Liver (tissue), 3 donors: ENCODE results near the gene TEC.

Experiments
- FOXA2 ChIP-seq: IDR thresholded peaks from 2 replicates; pipeline ENCODE4 v1.6.1; 2016; ENCODE audit warnings: antibody characterized with exemption
- GABPA ChIP-seq, 2 donors: IDR thresholded peaks in 1 of 2; conservative IDR thresholded peaks in 1 of 2; 2 replicates each; pipeline ENCODE4 v1.6.1; 2016; ENCODE audit warnings: antibody characterized with exemption in 2 of 2, mild to moderate bottlenecking in 1 of 2, moderate library complexity in 1 of 2
- HNF4A ChIP-seq, 2 donors: conservative IDR thresholded peaks; 2 replicates each; pipeline ENCODE4 v1.6.1; 2016; ENCODE audit warnings: antibody characterized with exemption in 2 of 2, mild to moderate bottlenecking in 2 of 2
- JUND ChIP-seq, 2 donors: IDR thresholded peaks; 2 replicates each; pipeline ENCODE4 v1.6.1; 2016; ENCODE audit warnings: antibody characterized with exemption in 2 of 2
- RXRA ChIP-seq, 2 donors: IDR thresholded peaks; 2 replicates each; pipeline ENCODE4 v1.6.1; 2017 to 2018; ENCODE audit warnings: antibody characterized with exemption in 2 of 2, mild to moderate bottlenecking in 1 of 2
- TAF1 ChIP-seq: conservative IDR thresholded peaks from 2 replicates; pipeline ENCODE4 v1.6.1; 2016; ENCODE audit warnings: antibody characterized with exemption, mild to moderate bottlenecking
- YY1 ChIP-seq: IDR thresholded peaks from 2 replicates; pipeline ENCODE4 v1.6.1; 2016; ENCODE audit warnings: antibody characterized with exemption, mild to moderate bottlenecking
- TF ChIP-seq, protein P1 (sequence below): fragments of 150-350 bp; IDR thresholded peaks from 2 replicates; pipeline ENCODE4 v1.5.1; 2017; ENCODE audit warnings: improper control_type of control experiment, low read depth, low read length; ENCODE audit not compliant: missing input control
- TF ChIP-seq, protein P2 (sequence below): IDR thresholded peaks from 2 replicates; pipeline ENCODE4 v1.6.1; 2016; ENCODE audit warnings: antibody characterized with exemption, mild to moderate bottlenecking
- TF ChIP-seq, protein P3 (sequence below): IDR thresholded peaks from 2 replicates; pipeline ENCODE4 v1.6.1; 2016; ENCODE audit warnings: antibody characterized with exemption
- donor health status: healthy.
- donor health status: healthy.

DNA sequence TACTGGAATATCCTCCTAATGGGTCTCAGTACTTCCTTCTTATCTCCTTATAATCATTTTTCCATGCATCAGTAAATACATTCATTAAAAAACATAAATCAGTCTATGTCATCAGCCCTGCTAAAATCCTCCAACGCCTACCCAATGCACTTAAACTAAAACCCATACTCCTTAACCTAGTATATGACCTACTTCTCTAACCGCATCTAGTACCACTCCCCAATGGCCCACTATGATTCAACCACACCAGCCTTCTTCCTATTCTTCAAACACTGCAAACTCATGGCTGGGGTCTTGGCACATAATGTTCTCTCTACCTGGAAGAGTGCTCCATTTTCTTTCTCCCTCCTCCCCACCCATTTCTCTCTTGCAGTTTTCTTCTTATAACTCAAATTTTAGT lies 18.7 kb downstream of the TEC start:
- TF ChIP-seq, protein P1, sequence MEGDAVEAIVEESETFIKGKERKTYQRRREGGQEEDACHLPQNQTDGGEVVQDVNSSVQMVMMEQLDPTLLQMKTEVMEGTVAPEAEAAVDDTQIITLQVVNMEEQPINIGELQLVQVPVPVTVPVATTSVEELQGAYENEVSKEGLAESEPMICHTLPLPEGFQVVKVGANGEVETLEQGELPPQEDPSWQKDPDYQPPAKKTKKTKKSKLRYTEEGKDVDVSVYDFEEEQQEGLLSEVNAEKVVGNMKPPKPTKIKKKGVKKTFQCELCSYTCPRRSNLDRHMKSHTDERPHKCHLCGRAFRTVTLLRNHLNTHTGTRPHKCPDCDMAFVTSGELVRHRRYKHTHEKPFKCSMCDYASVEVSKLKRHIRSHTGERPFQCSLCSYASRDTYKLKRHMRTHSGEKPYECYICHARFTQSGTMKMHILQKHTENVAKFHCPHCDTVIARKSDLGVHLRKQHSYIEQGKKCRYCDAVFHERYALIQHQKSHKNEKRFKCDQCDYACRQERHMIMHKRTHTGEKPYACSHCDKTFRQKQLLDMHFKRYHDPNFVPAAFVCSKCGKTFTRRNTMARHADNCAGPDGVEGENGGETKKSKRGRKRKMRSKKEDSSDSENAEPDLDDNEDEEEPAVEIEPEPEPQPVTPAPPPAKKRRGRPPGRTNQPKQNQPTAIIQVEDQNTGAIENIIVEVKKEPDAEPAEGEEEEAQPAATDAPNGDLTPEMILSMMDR: no peak
- no peak for TF ChIP-seq YY1
- TF ChIP-seq, protein P2, sequence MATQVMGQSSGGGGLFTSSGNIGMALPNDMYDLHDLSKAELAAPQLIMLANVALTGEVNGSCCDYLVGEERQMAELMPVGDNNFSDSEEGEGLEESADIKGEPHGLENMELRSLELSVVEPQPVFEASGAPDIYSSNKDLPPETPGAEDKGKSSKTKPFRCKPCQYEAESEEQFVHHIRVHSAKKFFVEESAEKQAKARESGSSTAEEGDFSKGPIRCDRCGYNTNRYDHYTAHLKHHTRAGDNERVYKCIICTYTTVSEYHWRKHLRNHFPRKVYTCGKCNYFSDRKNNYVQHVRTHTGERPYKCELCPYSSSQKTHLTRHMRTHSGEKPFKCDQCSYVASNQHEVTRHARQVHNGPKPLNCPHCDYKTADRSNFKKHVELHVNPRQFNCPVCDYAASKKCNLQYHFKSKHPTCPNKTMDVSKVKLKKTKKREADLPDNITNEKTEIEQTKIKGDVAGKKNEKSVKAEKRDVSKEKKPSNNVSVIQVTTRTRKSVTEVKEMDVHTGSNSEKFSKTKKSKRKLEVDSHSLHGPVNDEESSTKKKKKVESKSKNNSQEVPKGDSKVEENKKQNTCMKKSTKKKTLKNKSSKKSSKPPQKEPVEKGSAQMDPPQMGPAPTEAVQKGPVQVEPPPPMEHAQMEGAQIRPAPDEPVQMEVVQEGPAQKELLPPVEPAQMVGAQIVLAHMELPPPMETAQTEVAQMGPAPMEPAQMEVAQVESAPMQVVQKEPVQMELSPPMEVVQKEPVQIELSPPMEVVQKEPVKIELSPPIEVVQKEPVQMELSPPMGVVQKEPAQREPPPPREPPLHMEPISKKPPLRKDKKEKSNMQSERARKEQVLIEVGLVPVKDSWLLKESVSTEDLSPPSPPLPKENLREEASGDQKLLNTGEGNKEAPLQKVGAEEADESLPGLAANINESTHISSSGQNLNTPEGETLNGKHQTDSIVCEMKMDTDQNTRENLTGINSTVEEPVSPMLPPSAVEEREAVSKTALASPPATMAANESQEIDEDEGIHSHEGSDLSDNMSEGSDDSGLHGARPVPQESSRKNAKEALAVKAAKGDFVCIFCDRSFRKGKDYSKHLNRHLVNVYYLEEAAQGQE: no peak
- no peak for TF ChIP-seq RXRA (IDR thresholded peaks at IDR 0.05)
- no peak for TF ChIP-seq GABPA (IDR thresholded peaks at IDR 0.05 in 1 of 2, conservative IDR thresholded peaks at IDR 0.05 in 1 of 2)
- TF ChIP-seq FOXA2: no peak
- TF ChIP-seq, protein P3, sequence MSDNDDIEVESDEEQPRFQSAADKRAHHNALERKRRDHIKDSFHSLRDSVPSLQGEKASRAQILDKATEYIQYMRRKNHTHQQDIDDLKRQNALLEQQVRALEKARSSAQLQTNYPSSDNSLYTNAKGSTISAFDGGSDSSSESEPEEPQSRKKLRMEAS: no peak
- no peak for TF ChIP-seq JUND (IDR thresholded peaks at IDR 0.05)
- TF ChIP-seq TAF1: no peak
- no peak for TF ChIP-seq HNF4A (conservative IDR thresholded peaks at IDR 0.05)
